Measurements from ENCODE around the gene LGMN.
"Not testable (repeated sequence)": the region's sequence is repeated elsewhere in the genome, so short reads cannot be mapped to it uniquely, and the experiment has no call there.

The LGMN gene

GRCh38 chr14:92748259-92749016 lies at the start of gene LGMN:
Gene LGMN, minus strand, starts transcription at chr14:92748627. Its CDS starts 15,841 bp downstream, at chr14:92732786.
- DNase-seq (ENCODE audit: low read depth, low spot score): peak; percentile 70

GRCh38 chr14:92794961-92795360 lies 46.5 kb upstream of the LGMN start:
- DNase-seq (ENCODE audit: low read depth, low spot score): no peak

GRCh38 chr14:92794547-92794941 lies 46.1 kb upstream of the LGMN start:
- DNase-seq (ENCODE audit: low read depth, low spot score): no peak

- DNase-seq (ENCODE audit: low read depth, low spot score): peak; percentile 91
Observed at GRCh38 chr14:92793709-92794546, 45.5 kb upstream of the LGMN start, which contains the start of gene GOLGA5. Gene GOLGA5, plus strand, starts transcription at chr14:92794305. Its CDS starts 3,133 bp downstream, at chr14:92797438.

GRCh38 chr14:92792885-92793284 lies 44.5 kb upstream of the LGMN start:
- no peak for DNase-seq (ENCODE audit: low read depth, low spot score)

GRCh38 chr14:92789457-92790089 lies 41.1 kb upstream of the LGMN start:
- DNase-seq (ENCODE audit: low read depth, low spot score): no peak

GRCh38 chr14:92787554-92787953 lies 39.1 kb upstream of the LGMN start:
- no peak for DNase-seq (ENCODE audit: low read depth, low spot score)

- no peak for DNase-seq (ENCODE audit: low read depth, low spot score)
Observed at GRCh38 chr14:92786427-92786756, 38.0 kb upstream of the LGMN start.

GRCh38 chr14:92785667-92786426 lies 37.4 kb upstream of the LGMN start:
- DNase-seq (ENCODE audit: low read depth, low spot score): no peak

GRCh38 chr14:92783813-92784431 lies 35.5 kb upstream of the LGMN start:
- DNase-seq (ENCODE audit: low read depth, low spot score): no peak

GRCh38 chr14:92781350-92781749 lies 32.9 kb upstream of the LGMN start:
- no peak for DNase-seq (ENCODE audit: low read depth, low spot score)

- no peak for DNase-seq (ENCODE audit: low read depth, low spot score)
Observed at GRCh38 chr14:92780444-92781232, 32.2 kb upstream of the LGMN start.

- DNase-seq (ENCODE audit: low read depth, low spot score): not testable (repeated sequence)
Observed at GRCh38 chr14:92778868-92779565, 30.6 kb upstream of the LGMN start.

GRCh38 chr14:92775292-92775691 lies 26.9 kb upstream of the LGMN start:
- not testable (repeated sequence) for DNase-seq (ENCODE audit: low read depth, low spot score)

GRCh38 chr14:92774572-92774971 lies 26.1 kb upstream of the LGMN start:
- no peak for DNase-seq (ENCODE audit: low read depth, low spot score)

- no peak for DNase-seq (ENCODE audit: low read depth, low spot score)
Observed at GRCh38 chr14:92770484-92770883, 22.1 kb upstream of the LGMN start.

GRCh38 chr14:92768795-92769194 lies 20.4 kb upstream of the LGMN start:
- no peak for DNase-seq (ENCODE audit: low read depth, low spot score)

- DNase-seq (ENCODE audit: low read depth, low spot score): not testable (repeated sequence)
Observed at GRCh38 chr14:92768236-92768635, 19.8 kb upstream of the LGMN start.
